Liver (tissue), 3 donors: ENCODE measurements around the gene RALGAPA2.

Experiments
- FOXA1 ChIP-seq: IDR thresholded peaks from 2 replicates; pipeline ENCODE4 v1.6.1; 2016; ENCODE audit warnings: antibody characterized with exemption
- RAD21 ChIP-seq, 2 donors: IDR thresholded peaks; 2 replicates each; pipeline ENCODE4 v1.6.1; 2016; ENCODE audit warnings: antibody characterized with exemption in 2 of 2, mild to moderate bottlenecking in 2 of 2
- SP1 ChIP-seq: IDR thresholded peaks from 2 replicates; pipeline ENCODE4 v1.6.1; 2018; ENCODE audit warnings: antibody characterized with exemption, mild to moderate bottlenecking
- TAF1 ChIP-seq: conservative IDR thresholded peaks from 2 replicates; pipeline ENCODE4 v1.6.1; 2016; ENCODE audit warnings: antibody characterized with exemption, mild to moderate bottlenecking
- YY1 ChIP-seq: IDR thresholded peaks from 2 replicates; pipeline ENCODE4 v1.6.1; 2016; ENCODE audit warnings: antibody characterized with exemption, mild to moderate bottlenecking
- TF ChIP-seq, protein P1 (sequence below): fragments of 150-350 bp; IDR thresholded peaks from 2 replicates; pipeline ENCODE4 v1.5.1; 2017; ENCODE audit warnings: improper control_type of control experiment, low read depth, low read length; ENCODE audit not compliant: missing input control
- TF ChIP-seq, protein P2 (sequence below): IDR thresholded peaks from 2 replicates; pipeline ENCODE4 v1.6.1; 2016; ENCODE audit warnings: antibody characterized with exemption, mild to moderate bottlenecking
- TF ChIP-seq, protein P3 (sequence below): IDR thresholded peaks from 2 replicates; pipeline ENCODE4 v1.6.1; 2016; ENCODE audit warnings: antibody characterized with exemption
- TF ChIP-seq, protein P4 (sequence below): IDR thresholded peaks from 2 replicates; pipeline ENCODE4 v1.6.1; 2016; ENCODE audit warnings: antibody characterized with exemption
- donor health status: healthy.
- donor health status: healthy.

DNA sequence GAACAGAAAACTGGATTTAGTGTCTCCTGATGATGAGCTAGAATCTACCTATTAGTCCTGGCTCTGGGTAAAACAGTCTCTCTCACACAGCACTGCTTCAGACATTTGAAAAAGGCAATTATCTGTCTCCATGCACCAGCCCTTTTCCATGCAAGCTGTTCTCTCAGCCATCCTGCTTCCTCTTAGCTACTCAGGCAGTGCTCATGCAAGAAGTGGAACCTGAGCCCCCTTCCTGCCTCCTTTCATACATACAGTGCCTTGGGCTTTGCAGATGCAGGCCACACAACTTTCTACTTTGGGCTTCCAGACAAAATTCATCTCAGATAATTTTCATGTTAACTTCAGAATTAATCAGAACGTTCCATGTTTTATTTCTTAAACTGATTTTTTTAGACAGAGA, 151.3 kb downstream of the RALGAPA2 start:
- TF ChIP-seq, protein P1, sequence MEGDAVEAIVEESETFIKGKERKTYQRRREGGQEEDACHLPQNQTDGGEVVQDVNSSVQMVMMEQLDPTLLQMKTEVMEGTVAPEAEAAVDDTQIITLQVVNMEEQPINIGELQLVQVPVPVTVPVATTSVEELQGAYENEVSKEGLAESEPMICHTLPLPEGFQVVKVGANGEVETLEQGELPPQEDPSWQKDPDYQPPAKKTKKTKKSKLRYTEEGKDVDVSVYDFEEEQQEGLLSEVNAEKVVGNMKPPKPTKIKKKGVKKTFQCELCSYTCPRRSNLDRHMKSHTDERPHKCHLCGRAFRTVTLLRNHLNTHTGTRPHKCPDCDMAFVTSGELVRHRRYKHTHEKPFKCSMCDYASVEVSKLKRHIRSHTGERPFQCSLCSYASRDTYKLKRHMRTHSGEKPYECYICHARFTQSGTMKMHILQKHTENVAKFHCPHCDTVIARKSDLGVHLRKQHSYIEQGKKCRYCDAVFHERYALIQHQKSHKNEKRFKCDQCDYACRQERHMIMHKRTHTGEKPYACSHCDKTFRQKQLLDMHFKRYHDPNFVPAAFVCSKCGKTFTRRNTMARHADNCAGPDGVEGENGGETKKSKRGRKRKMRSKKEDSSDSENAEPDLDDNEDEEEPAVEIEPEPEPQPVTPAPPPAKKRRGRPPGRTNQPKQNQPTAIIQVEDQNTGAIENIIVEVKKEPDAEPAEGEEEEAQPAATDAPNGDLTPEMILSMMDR: no peak
- TF ChIP-seq, protein P2, sequence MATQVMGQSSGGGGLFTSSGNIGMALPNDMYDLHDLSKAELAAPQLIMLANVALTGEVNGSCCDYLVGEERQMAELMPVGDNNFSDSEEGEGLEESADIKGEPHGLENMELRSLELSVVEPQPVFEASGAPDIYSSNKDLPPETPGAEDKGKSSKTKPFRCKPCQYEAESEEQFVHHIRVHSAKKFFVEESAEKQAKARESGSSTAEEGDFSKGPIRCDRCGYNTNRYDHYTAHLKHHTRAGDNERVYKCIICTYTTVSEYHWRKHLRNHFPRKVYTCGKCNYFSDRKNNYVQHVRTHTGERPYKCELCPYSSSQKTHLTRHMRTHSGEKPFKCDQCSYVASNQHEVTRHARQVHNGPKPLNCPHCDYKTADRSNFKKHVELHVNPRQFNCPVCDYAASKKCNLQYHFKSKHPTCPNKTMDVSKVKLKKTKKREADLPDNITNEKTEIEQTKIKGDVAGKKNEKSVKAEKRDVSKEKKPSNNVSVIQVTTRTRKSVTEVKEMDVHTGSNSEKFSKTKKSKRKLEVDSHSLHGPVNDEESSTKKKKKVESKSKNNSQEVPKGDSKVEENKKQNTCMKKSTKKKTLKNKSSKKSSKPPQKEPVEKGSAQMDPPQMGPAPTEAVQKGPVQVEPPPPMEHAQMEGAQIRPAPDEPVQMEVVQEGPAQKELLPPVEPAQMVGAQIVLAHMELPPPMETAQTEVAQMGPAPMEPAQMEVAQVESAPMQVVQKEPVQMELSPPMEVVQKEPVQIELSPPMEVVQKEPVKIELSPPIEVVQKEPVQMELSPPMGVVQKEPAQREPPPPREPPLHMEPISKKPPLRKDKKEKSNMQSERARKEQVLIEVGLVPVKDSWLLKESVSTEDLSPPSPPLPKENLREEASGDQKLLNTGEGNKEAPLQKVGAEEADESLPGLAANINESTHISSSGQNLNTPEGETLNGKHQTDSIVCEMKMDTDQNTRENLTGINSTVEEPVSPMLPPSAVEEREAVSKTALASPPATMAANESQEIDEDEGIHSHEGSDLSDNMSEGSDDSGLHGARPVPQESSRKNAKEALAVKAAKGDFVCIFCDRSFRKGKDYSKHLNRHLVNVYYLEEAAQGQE: no peak
- TF ChIP-seq, protein P3, sequence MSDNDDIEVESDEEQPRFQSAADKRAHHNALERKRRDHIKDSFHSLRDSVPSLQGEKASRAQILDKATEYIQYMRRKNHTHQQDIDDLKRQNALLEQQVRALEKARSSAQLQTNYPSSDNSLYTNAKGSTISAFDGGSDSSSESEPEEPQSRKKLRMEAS: no peak
- TF ChIP-seq YY1: no peak
- TF ChIP-seq RAD21 (IDR thresholded peaks at IDR 0.05): no peak
- TF ChIP-seq, protein P4, sequence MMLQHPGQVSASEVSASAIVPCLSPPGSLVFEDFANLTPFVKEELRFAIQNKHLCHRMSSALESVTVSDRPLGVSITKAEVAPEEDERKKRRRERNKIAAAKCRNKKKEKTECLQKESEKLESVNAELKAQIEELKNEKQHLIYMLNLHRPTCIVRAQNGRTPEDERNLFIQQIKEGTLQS: no peak
- TF ChIP-seq SP1: no peak
- TF ChIP-seq FOXA1: no peak
- no peak for TF ChIP-seq TAF1
